Suppressor macrophage (primary cell): ENCODE measurements around the gene ZC3H13.

Experiments used
- DNase-seq, 4 experiments: peaks; one replicate each; pipeline ENCODE4 v3.0.0-alpha.2; 2020 to 2022

Gene ZC3H13

GRCh38 chr13:46063292-46063691, 10.7 kb upstream of the ZC3H13 start:
- DNase-seq: no peak

GRCh38 chr13:46062185-46062584, 9.6 kb upstream of the ZC3H13 start:
- peak; percentile 41 to 76 (median 54) for DNase-seq

- no peak for DNase-seq
Observed at GRCh38 chr13:46059405-46059804, 6.9 kb upstream of the ZC3H13 start.

GRCh38 chr13:46058268-46058667, 5.7 kb upstream of the ZC3H13 start:
- no peak for DNase-seq

- peak; percentile 40 to 73 (median 62) for DNase-seq
Observed at GRCh38 chr13:46057256-46058015, 4.9 kb upstream of the ZC3H13 start.

- no peak for DNase-seq
Observed at GRCh38 chr13:46053162-46054012, 841 bp upstream of the ZC3H13 start.

DNA sequence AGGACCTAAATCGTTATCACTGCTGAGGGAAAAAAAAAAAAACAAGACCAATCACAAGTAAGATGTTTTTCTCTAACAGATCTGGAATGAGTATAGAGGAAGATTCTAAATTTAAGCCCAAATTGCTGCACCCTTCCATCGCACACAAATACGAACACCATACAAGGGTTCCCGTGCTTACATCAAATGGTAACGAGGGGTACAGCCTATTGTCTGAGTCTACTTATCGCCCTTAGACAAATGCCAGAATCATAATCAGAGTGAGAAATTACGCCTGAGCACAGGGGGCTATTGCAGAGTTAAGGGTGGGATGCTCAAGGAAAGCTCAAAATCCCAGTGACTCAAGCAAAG, 603 bp downstream of the ZC3H13 start:
- DNase-seq: no peak

- no peak for DNase-seq
Observed at GRCh38 chr13:46050771-46051170, 1.8 kb downstream of the ZC3H13 start.

- DNase-seq: no peak
Observed at GRCh38 chr13:46045424-46045823, 7.1 kb downstream of the ZC3H13 start.

DNA sequence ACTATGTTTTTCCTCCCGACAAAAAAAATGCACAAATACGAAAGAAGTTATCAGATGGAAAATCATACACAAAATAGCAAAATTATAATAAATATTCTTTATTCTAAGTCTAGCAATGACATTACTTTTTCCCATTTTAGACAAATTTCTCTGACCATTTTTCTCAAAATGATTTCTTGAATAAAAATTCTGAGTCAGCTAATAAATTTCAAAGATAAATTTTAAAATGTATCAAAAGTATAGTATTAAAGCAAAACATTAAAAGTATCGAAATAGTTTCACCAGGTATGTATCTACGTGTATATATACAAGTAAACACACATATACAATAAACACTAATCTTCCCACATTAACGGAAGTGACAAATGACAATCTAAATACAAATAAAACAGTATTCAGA, 8.9 kb downstream of the ZC3H13 start:
- no peak for DNase-seq

DNA sequence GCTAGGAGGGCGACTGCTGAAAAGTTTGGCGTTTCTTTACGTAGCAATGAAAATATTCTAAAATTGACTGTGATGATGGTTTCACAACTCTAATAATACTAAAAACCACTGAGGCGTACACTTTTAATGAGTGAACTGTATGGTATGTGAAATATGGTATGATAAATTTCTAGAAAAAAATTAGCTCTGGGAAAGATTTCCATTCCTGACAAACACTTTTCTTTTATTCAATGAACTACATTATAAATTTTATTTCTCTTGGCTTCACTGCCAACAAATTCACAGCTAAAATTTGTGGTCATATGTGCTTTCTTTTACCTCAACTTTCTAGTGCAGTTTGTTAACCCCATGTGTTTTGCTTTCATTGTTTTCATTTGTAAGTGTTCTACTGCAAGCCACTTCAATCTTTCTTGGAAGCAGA, 11.1 kb downstream of the ZC3H13 start:
- DNase-seq: no peak

GRCh38 chr13:46040763-46041162, 11.8 kb downstream of the ZC3H13 start:
- no peak for DNase-seq

GRCh38 chr13:46039411-46040182, 12.9 kb downstream of the ZC3H13 start:
- no peak for DNase-seq

DNA sequence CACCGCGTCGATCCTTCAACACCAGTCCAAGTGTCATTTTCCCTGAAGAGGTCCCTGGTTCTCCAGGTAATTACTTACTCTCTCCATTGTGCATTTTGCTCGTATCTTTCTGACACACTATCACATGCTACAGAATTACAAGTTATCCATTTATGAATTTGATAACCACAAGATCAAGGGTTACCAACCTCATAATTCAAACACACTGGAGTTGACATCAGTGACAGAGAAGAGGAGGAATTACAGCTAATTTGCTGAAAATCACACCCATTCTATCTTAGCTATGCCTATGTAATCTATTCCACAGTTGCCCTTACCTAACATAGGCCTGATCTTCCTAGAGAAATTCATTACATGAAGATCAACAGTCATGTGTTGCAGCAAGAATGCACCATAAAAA, 14.2 kb downstream of the ZC3H13 start:
- DNase-seq: no peak

DNA sequence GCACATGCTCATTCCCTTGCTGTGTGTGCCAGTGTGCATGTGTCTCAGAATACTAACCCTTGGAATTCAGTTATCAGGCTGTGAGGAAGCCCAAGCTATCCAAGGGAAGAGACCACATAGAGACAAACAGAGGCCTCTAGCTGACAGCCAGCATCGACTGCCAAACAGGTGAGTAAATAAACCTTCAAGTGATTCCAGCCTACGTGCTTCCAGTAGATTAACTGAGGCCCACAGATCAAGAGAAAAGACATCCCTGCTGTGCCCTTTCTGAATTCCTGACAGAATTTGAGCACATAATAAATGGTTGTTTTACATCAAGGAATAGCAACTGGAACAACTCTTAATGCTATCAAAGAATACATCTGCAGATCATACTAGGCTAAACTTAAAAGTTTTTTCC, 17.5 kb downstream of the ZC3H13 start:
- no peak for DNase-seq

DNA sequence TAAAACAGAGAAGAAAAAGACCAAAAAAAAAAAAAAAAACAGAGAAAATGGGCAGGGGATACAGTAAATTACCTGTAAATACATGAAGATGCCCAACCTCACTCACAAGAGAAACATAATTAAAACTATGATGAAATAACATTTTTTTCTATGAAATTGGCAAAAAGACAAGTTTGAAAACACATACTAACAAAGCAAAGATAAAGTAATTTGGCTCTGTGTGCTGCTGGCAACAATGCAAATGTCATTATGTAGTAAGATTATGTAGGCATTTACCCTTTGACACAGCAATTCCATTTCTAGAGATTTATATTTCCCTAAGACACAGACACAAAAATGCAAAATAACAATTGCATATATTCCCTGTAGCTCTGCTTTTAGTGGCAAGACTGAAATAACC, 20.2 kb downstream of the ZC3H13 start:
- DNase-seq: no peak

DNA sequence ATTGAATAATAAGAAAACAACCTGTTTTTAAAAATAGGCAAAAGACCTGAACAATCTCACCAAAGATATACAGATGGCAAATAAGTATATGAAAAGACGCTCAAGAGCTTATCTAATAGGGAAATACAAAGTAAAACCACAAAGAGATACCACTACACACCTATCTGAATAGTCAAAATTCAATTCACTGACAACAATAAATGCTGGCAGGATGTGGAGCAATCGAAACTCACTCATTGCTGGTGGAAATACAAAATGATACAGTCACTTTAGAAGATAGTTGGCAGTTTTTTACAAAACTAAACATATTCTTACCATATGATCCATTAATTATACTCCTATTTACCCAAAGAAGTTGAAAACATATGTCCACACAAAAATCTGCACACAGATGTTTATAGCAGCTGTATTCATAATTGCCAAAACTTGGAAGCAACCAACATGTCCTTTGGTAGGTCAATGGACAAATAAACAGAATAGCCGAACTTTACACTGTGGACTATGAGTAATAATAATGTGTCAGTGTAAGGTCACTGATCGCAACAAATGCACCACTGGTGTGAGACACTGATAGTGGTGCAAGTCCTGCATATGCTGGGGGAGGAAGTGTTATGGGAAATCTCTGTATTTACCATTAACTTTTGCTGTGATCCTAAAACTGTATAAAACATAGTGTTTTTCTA, 20.8 kb downstream of the ZC3H13 start:
- no peak for DNase-seq

GRCh38 chr13:46025157-46025556, 27.4 kb downstream of the ZC3H13 start:
- no peak for DNase-seq

DNA sequence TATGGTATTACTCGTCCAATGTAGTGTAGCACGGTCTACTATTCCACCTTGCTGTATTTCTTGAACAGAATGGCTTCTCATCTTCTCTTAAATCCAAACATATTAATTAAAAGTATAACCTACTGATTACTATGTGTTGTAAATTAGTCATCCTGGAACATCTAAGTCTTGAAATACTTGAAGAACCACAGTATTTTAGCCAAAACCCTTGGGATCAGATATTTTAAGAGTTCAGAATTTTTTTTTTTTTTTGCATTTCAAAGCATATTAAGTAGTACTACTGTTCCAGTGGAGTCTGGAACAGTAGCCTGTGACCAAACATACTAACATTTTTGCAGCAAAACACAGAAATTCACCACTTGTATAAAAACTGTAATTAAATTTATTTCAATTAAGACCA, 30.1 kb downstream of the ZC3H13 start:
- no peak for DNase-seq

DNA sequence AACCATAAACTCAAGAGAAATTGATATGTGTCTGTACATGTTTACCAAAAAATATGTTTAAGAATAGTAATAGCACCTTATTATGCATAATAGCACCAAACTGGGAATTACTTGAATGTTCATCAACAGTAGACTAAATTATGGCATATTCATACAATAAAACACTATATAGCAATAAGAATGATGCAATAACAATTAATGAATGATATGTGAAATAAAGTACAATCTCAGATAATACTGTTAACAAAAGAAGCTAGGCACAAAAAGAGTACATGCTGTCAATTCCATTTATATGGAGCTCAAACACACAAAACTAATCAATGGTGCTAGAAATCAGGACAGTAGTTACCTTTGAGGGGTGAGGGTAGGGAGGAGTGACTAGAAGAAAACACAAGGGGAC, 36.3 kb downstream of the ZC3H13 start:
- DNase-seq: no peak

DNA sequence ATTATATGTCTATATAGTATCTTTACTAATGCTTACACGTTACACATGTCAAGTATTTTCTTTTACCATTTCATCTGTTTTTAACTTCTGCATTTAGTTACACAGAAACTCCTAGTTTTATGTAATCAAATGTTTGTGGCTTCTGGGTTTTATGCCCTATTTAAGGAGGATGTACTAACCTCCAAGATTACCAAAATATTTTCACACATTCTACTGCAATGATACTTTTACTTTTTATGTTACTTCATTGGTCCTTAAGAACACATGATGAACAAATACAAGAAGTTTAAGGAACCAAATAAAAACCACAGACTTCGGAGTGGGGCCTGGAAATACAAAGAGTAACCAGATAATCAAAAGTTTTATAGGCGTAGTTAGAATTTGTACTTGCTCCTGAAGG, 37.2 kb downstream of the ZC3H13 start:
- DNase-seq: peak; percentile 7 to 74 (median 42)

DNA sequence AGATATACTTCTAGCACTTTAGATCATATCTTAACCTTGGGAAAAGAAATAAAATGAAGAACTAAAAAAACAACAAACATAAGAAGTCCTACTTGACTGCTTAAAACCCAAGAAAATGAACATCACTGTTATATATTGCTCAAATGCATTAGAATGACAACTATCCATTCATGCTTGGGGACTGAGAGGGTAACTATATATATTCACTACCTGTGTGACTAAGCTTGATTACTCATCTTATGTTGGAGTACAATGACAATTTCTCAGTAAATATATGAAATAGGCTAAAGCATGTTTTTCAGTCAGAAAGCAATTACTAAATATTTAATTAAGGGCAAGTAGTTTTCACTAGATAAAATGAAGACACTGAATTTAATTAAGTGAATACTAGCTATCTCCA, 40.1 kb downstream of the ZC3H13 start:
- DNase-seq: no peak

- DNase-seq: peak in 3 of 4 experiments; percentile 2 to 18 (median 5)
Observed at GRCh38 chr13:46010148-46010547, 42.4 kb downstream of the ZC3H13 start.
